DND-41 (cell line): ENCODE data around the gene SLIT1.
A peak's percentile ranks its signal among the peaks of the same experiment; 100 is the strongest.

Source experiments
- ATAC-seq: fragments of 200-7000 bp; cut with Tn5 transposase; 3 replicates; pipeline ENCODE4 v1.9.1; 2021; ENCODE audit warnings: low read depth; ENCODE audit not compliant: insufficient read depth
- DNase-seq: peaks from one replicate; pipeline ENCODE4 v3.0.0-alpha.2; 2020
- H2AFZ ChIP-seq: 2 replicates; pipeline ENCODE4 v1.6.0; 2012; ENCODE audit warnings: low read depth, low read length
- H3K27ac ChIP-seq: 2 replicates; pipeline ENCODE4 v1.5.1; 2012; ENCODE audit warnings: low read length, inconsistent platforms
- H3K27me3 ChIP-seq: fragments of 200-600 bp; sonication (generic); 2 replicates; pipeline ENCODE4 v1.6.0; 2012; ENCODE audit warnings: low read length, mild to moderate bottlenecking, inconsistent platforms; ENCODE audit not compliant: insufficient read depth, poor library complexity
- H3K36me3 ChIP-seq: 2 replicates; pipeline ENCODE4 v1.5.1; 2012; ENCODE audit warnings: low read length, inconsistent platforms; ENCODE audit not compliant: insufficient read depth
- H3K4me1 ChIP-seq: 2 replicates; pipeline ENCODE4 v1.5.1; 2012; ENCODE audit warnings: mild to moderate bottlenecking, low read length; ENCODE audit not compliant: insufficient read depth
- H3K4me2 ChIP-seq: 2 replicates; pipeline ENCODE4 v1.6.0; 2012; ENCODE audit warnings: mild to moderate bottlenecking, moderate library complexity, low read length, inconsistent platforms; ENCODE audit not compliant: insufficient read depth
- H3K4me3 ChIP-seq, 2 experiments: fragments of 200-600 bp in 1 of 2; shearing (Covaris generic) in 1 of 2; 2 replicates each; pipeline ENCODE4 v1.5.1; 2012 to 2016; ENCODE audit warnings: inconsistent platforms in 2 of 2, low read length in 2 of 2, mild to moderate bottlenecking in 2 of 2, low read depth in 1 of 2, moderate library complexity in 1 of 2
- H3K79me2 ChIP-seq: 2 replicates; pipeline ENCODE4 v1.6.0; 2012; ENCODE audit warnings: low read length, inconsistent platforms; ENCODE audit not compliant: insufficient read depth
- H3K9ac ChIP-seq: 2 replicates; pipeline ENCODE4 v1.6.0; 2012; ENCODE audit warnings: low read depth, mild to moderate bottlenecking, inconsistent platforms, low read length, moderate library complexity
- H3K9me3 ChIP-seq: 2 replicates; pipeline ENCODE4 v1.5.1; 2012; ENCODE audit warnings: low read length, moderate library complexity, mild to moderate bottlenecking, inconsistent platforms; ENCODE audit not compliant: insufficient read depth, severe bottlenecking
- H4K20me1 ChIP-seq: 2 replicates; pipeline ENCODE4 v1.6.0; 2012; ENCODE audit warnings: low read length; ENCODE audit not compliant: insufficient read depth
- EZH2 ChIP-seq: IDR thresholded peaks from 3 replicates; pipeline ENCODE4 v1.6.1; 2012; ENCODE audit warnings: borderline replicate concordance, low read depth, mild to moderate bottlenecking, moderate library complexity, low read length, inconsistent platforms; ENCODE audit not compliant: severe bottlenecking
- TF ChIP-seq, protein P1 (sequence below): IDR thresholded peaks from 2 replicates; pipeline ENCODE4 v1.5.1; 2012; ENCODE audit warnings: borderline replicate concordance, low read length, moderate library complexity, mild to moderate bottlenecking; ENCODE audit not compliant: poor library complexity, severe bottlenecking; ENCODE audit errors: extremely low read depth

SLIT1 gene

DNA sequence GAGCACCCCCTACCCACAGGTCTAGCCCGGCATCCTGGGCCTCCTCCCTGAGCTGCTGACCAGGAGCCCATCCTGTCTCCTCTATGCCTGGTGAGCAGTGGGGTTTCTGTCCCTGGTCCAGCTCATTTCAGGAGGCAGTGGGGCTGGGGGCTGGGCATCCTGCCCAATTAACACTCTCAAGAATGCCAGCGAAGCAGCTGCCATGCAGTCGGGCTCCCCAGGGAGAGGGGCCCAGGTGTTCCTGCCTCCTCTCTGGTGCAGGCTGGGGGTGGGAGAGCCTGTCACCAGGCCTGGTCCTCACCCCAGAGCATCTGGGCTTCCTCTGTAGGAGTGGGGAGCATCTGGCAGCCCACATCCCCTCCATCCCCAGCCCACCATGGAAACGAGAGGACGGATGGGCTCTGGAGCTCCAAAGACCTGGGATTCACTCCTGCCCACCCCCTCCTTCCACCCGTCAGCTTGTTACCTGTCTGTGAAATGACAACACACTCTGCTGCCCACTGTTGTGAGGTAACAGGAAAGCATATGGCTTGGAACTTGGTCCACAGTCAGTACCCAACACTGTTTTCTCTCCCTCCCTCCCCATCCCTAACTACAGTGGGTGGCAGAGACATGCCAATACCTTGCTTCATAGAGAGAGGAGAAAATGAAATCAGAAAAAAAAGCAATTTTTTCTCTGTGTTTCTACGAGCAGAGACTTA is 69.1 kb downstream of the SLIT1 start:
- no peak overlapping the region for H3K4me3 ChIP-seq
- H3K9me3 ChIP-seq, result no peaks in the 10 kb centered on the region
- no peak overlapping the region for H3K4me2 ChIP-seq
- H3K36me3 ChIP-seq, result no peaks in the 10 kb centered on the region
- H3K9ac ChIP-seq, result no peak overlapping the region
- no peak for TF ChIP-seq EZH2
- TF ChIP-seq, protein P1, sequence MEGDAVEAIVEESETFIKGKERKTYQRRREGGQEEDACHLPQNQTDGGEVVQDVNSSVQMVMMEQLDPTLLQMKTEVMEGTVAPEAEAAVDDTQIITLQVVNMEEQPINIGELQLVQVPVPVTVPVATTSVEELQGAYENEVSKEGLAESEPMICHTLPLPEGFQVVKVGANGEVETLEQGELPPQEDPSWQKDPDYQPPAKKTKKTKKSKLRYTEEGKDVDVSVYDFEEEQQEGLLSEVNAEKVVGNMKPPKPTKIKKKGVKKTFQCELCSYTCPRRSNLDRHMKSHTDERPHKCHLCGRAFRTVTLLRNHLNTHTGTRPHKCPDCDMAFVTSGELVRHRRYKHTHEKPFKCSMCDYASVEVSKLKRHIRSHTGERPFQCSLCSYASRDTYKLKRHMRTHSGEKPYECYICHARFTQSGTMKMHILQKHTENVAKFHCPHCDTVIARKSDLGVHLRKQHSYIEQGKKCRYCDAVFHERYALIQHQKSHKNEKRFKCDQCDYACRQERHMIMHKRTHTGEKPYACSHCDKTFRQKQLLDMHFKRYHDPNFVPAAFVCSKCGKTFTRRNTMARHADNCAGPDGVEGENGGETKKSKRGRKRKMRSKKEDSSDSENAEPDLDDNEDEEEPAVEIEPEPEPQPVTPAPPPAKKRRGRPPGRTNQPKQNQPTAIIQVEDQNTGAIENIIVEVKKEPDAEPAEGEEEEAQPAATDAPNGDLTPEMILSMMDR, result no peak
- no peaks in the 10 kb centered on the region for H3K79me2 ChIP-seq
- no peak overlapping the region for H2AFZ ChIP-seq
- H3K27ac ChIP-seq, result no peak overlapping the region
- DNase-seq (peak; percentile 41), ATAC-seq (peak; percentile 69; the same call in 2 of the 3 replicates)
- H3K4me1 ChIP-seq, result no peaks in the 10 kb centered on the region
- no peaks in the 10 kb centered on the region for H4K20me1 ChIP-seq
- no peaks in the 10 kb centered on the region for H3K27me3 ChIP-seq

DNA sequence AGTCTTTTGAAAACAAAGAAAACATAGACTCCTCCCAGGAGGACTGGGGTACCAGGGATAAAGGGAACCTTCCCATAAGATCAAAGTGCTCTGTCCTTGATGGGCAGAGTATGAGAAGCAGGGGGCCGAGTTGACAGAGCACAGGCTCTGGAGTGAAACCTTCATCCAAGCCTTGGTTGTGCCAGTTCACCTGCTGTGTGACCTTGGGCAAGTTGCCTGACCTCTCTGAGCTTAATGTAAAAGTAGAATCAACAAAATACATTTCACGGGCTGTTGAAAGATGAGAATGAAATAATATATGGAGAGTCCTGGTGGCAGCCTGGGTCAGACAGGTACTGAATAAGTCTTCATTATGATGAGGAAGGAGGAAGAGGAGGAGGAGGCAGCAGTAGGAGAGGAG is 69.9 kb downstream of the SLIT1 start:
- no peak overlapping the region for H2AFZ ChIP-seq
- no peaks in the 10 kb centered on the region for H3K4me1 ChIP-seq
- H3K4me2 ChIP-seq, result no peak overlapping the region
- ATAC-seq, result no peak
- no peaks in the 10 kb centered on the region for H4K20me1 ChIP-seq
- TF ChIP-seq, protein P1, result no peak
- no peak for TF ChIP-seq EZH2
- no peak overlapping the region for H3K27ac ChIP-seq
- no peaks in the 10 kb centered on the region for H3K27me3 ChIP-seq
- no peak for DNase-seq
- H3K4me3 ChIP-seq, result no peak overlapping the region
- H3K9me3 ChIP-seq, result no peaks in the 10 kb centered on the region
- H3K79me2 ChIP-seq, result no peaks in the 10 kb centered on the region
- H3K9ac ChIP-seq, result no peak overlapping the region
- H3K36me3 ChIP-seq, result no peaks in the 10 kb centered on the region

- TF ChIP-seq, protein P1, result no peak
- no peak for TF ChIP-seq EZH2
- H3K4me1 ChIP-seq, result no peaks in the 10 kb centered on the region
- H3K79me2 ChIP-seq, result no peaks in the 10 kb centered on the region
- ATAC-seq, result no peak
- no peak overlapping the region for H3K4me2 ChIP-seq
- H2AFZ ChIP-seq, result no peak overlapping the region
- no peaks in the 10 kb centered on the region for H3K36me3 ChIP-seq
- no peak for DNase-seq
- no peak overlapping the region for H3K27ac ChIP-seq
- H3K9ac ChIP-seq, result no peak overlapping the region
- no peak overlapping the region for H3K4me3 ChIP-seq
- H3K9me3 ChIP-seq, result no peaks in the 10 kb centered on the region
- H4K20me1 ChIP-seq, result peaks cover 4% of the 10 kb centered on the region; the same call in 1 of the 2 replicates
- H3K27me3 ChIP-seq, result peaks cover 16% of the 10 kb centered on the region
These were observed 74.1 kb downstream of the SLIT1 start for GRCh38 chr10:97111615-97112014.
